Measurements from ENCODE around the gene UNC50.

Gene UNC50, protein sequence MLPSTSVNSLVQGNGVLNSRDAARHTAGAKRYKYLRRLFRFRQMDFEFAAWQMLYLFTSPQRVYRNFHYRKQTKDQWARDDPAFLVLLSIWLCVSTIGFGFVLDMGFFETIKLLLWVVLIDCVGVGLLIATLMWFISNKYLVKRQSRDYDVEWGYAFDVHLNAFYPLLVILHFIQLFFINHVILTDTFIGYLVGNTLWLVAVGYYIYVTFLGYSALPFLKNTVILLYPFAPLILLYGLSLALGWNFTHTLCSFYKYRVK

DNA sequence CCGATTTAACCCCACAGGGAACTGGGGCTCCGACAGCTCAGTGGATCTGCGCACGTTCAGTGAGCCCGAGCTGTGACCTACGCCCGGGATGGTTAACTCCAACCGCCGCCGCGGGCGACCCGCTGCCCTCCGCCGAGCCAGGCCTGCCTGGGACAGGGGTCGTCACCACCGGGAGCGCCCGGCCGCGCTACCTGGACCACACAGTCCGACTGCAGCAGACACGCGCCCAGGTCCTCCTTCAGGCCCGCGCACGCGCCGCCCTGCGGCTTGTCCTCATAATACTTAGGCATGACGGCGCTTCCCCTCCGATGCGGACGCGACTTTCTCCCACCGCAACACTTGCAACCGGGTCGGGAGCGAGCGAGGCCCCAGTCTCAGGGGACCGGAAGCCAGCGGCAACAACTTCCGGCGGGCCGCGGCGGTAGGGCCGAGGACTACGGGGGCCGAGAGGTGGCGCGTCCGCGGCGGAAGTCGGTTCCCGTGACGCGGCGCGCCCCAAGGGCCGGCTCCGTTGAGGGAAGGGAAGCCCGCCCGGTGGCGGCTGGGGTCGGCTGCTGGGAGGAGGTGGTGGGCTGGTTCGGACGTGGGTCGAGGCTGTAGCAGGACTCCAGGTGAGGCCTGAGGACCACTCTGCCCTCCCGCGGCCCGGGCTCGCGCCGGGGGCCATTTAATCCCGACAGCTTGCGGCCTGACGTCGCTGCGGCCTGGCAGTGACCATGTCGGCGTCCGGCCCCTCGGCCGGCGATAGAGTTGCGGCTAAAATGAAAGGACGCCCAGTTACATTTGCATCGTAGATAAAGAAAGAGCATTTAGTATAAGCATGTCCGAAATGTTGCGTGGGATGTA lies at the start of gene UNC50, which contains the start of gene COA5:
Gene UNC50, plus strand, starts transcription at position 474 of the 846 bp plus-strand sequence. CDS start 1,171 bp downstream, outside the sequence.
Gene COA5, minus strand, starts transcription at position 397 of the 846 bp plus-strand sequence. Its CDS starts 107 bp downstream, at position 290.
- peak; percentile 72 for DNase-seq
- H3K27ac ChIP-seq = peak within 1 kb of the TSS; percentile 95
- H3K27me3 ChIP-seq (replicated peaks) = no peaks in the 10 kb centered on the region
- peak within 1 kb of the TSS; percentile 95 for H3K4me3 ChIP-seq (ENCODE audit: low read depth, low read length)
- TF ChIP-seq, protein P1, sequence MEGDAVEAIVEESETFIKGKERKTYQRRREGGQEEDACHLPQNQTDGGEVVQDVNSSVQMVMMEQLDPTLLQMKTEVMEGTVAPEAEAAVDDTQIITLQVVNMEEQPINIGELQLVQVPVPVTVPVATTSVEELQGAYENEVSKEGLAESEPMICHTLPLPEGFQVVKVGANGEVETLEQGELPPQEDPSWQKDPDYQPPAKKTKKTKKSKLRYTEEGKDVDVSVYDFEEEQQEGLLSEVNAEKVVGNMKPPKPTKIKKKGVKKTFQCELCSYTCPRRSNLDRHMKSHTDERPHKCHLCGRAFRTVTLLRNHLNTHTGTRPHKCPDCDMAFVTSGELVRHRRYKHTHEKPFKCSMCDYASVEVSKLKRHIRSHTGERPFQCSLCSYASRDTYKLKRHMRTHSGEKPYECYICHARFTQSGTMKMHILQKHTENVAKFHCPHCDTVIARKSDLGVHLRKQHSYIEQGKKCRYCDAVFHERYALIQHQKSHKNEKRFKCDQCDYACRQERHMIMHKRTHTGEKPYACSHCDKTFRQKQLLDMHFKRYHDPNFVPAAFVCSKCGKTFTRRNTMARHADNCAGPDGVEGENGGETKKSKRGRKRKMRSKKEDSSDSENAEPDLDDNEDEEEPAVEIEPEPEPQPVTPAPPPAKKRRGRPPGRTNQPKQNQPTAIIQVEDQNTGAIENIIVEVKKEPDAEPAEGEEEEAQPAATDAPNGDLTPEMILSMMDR (IDR thresholded peaks at IDR 0.05; ENCODE audit: low read depth, low read length, missing control alignments) = no peak
- in situ Hi-C loops (cut with HindIII; ENCODE audit: low pct_ligation_motif_present, low sequenced_read_pairs) = no loop called here
- H3K36me3 ChIP-seq (replicated peaks) = peaks cover 13% of the 10 kb centered on the region

DNA sequence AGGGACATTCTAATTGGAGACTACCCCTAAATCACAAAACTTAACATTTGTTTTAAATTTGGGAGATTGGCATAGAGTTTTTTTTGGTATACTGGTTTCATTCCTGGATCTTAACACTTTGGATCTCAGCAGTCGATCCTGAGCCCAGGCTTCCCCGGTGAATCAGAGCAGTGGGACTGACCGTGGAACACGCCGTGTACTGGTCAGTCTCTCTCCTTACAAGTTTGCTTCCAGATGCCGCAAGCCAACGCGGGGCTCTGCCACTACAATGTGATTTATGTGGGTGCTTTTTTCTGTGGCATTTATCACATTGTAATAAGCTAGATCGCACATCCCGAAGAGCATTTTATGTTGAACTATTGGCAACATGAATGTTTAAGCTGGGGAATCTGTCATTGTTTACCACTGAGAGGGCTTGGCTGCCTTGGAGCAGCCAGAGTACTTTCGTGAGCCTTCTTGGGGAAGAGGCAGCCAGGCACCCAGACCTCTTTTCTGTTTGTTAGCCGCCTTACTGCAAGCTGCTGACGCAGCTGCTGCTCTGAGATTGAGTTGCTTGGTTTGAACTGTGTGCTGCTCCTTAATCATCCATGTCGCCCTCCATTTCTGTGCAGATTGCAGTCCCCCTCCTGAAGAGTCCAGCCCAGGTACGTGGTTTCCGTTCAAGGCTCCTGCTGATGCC lies 49.4 kb upstream of the UNC50 start:
- H3K27ac ChIP-seq = no peak overlapping the region
- TF ChIP-seq, protein P1 (IDR thresholded peaks at IDR 0.05; ENCODE audit: low read depth, low read length, missing control alignments) = no peak
- in situ Hi-C loops (cut with HindIII; ENCODE audit: low pct_ligation_motif_present, low sequenced_read_pairs) = no loop called here
- no peak for DNase-seq
- no peak overlapping the region for H3K4me3 ChIP-seq (ENCODE audit: low read depth, low read length)
- no peaks in the 10 kb centered on the region for H3K36me3 ChIP-seq (replicated peaks)
- H3K27me3 ChIP-seq (replicated peaks) = no peaks in the 10 kb centered on the region

DNA sequence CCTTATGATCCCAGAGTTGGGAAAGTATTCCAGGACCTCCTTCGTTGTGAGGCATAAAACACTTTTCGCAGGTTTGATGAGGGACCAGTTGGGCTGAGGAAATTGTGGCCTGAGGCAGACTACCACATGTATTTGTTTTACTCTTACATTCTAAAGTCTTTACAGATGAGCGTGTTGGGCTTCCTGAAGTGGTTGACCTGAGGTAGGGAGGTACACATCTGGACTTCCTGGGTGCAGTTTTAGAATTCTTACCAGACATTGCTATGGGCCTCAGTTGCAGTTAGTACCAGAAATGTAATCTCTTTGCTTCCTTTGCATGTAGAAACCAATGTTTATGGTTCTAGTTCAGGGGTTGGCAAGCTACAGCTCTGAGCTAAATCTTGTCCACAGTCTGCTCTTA lies 48.8 kb upstream of the UNC50 start:
- Histone ChIP-seq H3K27ac (peak overlapping the region; percentile 57), H3K4me3 (ENCODE audit: low read depth, low read length) (no peak overlapping the region), H3K27me3 (replicated peaks) (no peaks in the 10 kb centered on the region), H3K36me3 (replicated peaks) (no peaks in the 10 kb centered on the region)
- DNase-seq = no peak
- TF ChIP-seq, protein P1 (IDR thresholded peaks at IDR 0.05; ENCODE audit: low read depth, low read length, missing control alignments) = no peak
- in situ Hi-C loops (cut with HindIII; ENCODE audit: low pct_ligation_motif_present, low sequenced_read_pairs) = no loop called here

DNA sequence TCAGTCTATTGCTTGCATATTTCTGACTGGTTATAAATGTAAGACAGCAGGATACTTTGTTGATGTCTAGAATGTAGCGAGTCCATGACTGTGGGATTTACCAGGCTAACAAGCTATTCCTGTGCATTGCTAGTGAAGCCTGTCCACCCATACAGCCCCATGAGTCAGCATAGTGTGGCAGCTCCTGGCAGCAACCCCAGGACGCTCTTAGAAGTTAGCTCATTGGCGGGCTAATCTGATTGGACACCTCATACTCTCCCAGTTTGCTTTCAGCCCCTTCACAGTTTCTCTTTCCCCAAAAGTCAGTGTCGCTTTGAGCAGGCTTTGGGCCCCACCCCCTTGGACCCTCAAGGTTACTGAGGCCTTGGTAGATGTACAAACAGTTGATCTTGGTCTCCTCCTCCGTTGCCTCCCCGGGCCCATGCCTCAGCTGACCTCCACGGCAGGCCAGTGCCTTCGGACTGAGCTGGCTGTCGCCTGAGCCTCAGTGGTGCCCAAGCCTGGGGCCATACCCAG lies 48.1 kb upstream of the UNC50 start:
- TF ChIP-seq, protein P1 (IDR thresholded peaks at IDR 0.05; ENCODE audit: low read depth, low read length, missing control alignments) = no peak
- H3K36me3 ChIP-seq (replicated peaks) = peaks cover 2% of the 10 kb centered on the region
- no peak overlapping the region for H3K4me3 ChIP-seq (ENCODE audit: low read depth, low read length)
- no peaks in the 10 kb centered on the region for H3K27me3 ChIP-seq (replicated peaks)
- peak overlapping the region; percentile 57 for H3K27ac ChIP-seq
- in situ Hi-C loops (cut with HindIII; ENCODE audit: low pct_ligation_motif_present, low sequenced_read_pairs) = no loop called here
- DNase-seq = peak; percentile 91

DNA sequence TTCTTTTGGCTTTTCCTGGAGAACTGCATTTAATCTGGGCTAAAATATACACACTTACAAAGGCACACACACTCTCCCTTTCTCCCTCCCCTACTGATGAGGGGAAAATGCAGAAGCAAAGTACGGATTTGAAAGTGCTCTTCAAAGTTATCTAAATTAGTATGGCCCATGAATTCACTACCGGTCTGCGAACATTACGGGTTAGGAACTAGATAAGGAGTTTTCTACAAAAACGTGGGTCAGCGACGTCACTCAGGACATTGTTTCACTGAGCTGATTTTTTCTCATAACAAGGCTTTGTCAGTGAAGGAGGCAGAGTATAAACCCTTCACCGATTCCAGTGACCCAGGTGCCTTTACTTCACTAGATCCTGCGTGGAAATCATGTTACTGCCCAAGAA lies 47.4 kb upstream of the UNC50 start:
- peaks cover 3% of the 10 kb centered on the region for H3K36me3 ChIP-seq (replicated peaks)
- H3K4me3 ChIP-seq (ENCODE audit: low read depth, low read length) = no peak overlapping the region
- TF ChIP-seq, protein P1 (IDR thresholded peaks at IDR 0.05; ENCODE audit: low read depth, low read length, missing control alignments) = no peak
- H3K27me3 ChIP-seq (replicated peaks) = no peaks in the 10 kb centered on the region
- in situ Hi-C loops (cut with HindIII; ENCODE audit: low pct_ligation_motif_present, low sequenced_read_pairs) = no loop called here
- no peak for DNase-seq
- H3K27ac ChIP-seq = no peak overlapping the region
